Stimulated activated effector memory CD8-positive, alpha-beta T cell treated with anti-CD3 and anti-CD28 coated beads, Interleukin-12 subunit alpha, Interleukin-12 subunit beta, amount 100 ng/mL, for 72 hours (primary cell): Measurements from ENCODE around the gene RAPGEF4.

ENCODE experiments used
- ATAC-seq: fragments of 150-1000 bp; cut with Tn5 transposase; 2 replicates; pipeline ENCODE4 v1.10.0; 2021
- DNase-seq, 2 donors: peaks; one replicate each; pipeline ENCODE4 v3.0.0; 2021 to 2022; ENCODE audit warnings: low spot score in 2 of 2
- H3K27ac Mint-ChIP-seq: one replicate; pipeline ENCODE4 v1.8.0; 2022; ENCODE audit warnings: mild to moderate bottlenecking, mixed read lengths
- H3K36me3 Mint-ChIP-seq: one replicate; pipeline ENCODE4 v1.8.0; 2022; ENCODE audit warnings: mild to moderate bottlenecking, mixed read lengths
- H3K4me1 Mint-ChIP-seq: one replicate; pipeline ENCODE4 v1.8.0; 2022; ENCODE audit warnings: mixed read lengths
- H3K4me3 Mint-ChIP-seq: one replicate; pipeline ENCODE4 v1.8.0; 2022; ENCODE audit warnings: mild to moderate bottlenecking, mixed read lengths
- H3K9me3 Mint-ChIP-seq: one replicate; pipeline ENCODE4 v1.8.0; 2022; ENCODE audit warnings: mixed read lengths

RAPGEF4 gene

DNA sequence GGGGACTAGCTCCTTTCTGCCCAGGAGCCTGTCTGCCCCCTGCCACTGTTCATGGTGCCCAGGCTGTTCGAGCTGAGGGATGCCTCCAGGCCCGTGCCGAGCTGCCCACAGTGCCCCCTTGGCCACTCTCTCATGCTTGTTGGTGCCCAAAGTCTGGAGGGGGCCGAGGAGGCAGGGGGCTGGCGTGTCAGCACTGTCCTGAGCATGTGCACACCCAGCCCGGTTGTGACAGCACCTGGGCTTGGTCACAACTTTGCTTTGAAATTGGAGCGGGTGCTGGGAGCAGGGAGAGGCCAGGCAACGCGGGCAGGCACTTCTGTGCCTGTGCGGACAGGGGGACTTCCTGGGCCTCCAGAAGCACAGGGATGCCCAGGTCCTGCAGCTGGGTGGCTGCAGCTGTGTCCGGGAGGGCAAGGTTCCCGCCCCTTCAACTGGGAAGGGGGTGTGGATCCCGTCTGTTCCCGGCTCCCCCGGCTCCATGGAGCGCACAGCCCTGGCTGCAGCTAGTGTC lies 22.2 kb upstream of the RAPGEF4 start:
- ATAC-seq (peak; percentile 34), DNase-seq (no peak)
- no peak overlapping the region for H3K4me3 Mint-ChIP-seq
- H3K36me3 Mint-ChIP-seq: no peaks in the 10 kb centered on the region
- no peaks in the 10 kb centered on the region for H3K9me3 Mint-ChIP-seq
- H3K27ac Mint-ChIP-seq: no peak overlapping the region
- H3K4me1 Mint-ChIP-seq: no peaks in the 10 kb centered on the region

DNA sequence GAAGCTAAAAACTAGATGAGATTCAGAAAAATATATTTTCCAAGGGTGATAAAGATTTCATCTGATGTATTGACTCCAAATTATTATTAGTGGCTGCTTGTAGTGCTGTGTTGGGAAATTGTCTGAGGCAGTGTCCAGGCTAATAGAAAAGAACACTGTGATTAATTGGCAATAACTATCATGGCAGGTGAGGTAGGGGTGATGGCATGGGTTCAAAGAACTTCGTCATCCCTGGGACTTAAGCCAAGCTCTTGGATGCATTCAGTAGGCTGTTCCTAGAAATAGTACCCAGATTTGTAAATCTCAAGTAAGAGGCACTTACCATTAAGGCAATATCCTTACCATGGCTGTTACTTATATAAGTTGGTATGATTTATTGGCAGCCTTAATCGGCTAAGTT lies 13.2 kb upstream of the RAPGEF4 start:
- Mint-ChIP-seq H3K4me3 (no peak overlapping the region), H3K36me3 (no peaks in the 10 kb centered on the region), H3K4me1 (no peaks in the 10 kb centered on the region), H3K9me3 (peaks cover 6% of the 10 kb centered on the region), H3K27ac (no peak overlapping the region)
- DNase-seq (no peak), ATAC-seq (no peak)

DNA sequence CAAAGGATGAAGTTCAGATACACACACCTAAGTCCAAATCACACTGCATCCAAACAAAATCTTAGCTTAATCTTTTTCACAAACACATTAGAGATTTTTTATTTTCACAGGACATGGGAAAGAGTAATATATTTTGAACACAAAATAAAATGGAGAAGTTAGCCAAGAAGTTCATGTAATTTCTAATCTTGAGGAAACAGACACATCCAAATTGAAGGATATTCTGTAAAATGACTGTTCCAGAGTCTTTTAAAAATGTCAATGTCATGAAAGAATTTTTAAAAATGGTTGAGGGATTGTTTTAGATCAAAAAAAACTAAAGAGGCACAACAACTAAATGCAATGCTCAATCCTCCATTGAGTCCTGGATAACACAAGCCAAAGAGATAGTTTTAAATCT lies 12.4 kb upstream of the RAPGEF4 start:
- no peaks in the 10 kb centered on the region for H3K4me1 Mint-ChIP-seq
- no peak overlapping the region for H3K27ac Mint-ChIP-seq
- no peak for ATAC-seq
- H3K9me3 Mint-ChIP-seq: peaks cover 6% of the 10 kb centered on the region
- no peak overlapping the region for H3K4me3 Mint-ChIP-seq
- DNase-seq: no peak
- H3K36me3 Mint-ChIP-seq: no peaks in the 10 kb centered on the region

DNA sequence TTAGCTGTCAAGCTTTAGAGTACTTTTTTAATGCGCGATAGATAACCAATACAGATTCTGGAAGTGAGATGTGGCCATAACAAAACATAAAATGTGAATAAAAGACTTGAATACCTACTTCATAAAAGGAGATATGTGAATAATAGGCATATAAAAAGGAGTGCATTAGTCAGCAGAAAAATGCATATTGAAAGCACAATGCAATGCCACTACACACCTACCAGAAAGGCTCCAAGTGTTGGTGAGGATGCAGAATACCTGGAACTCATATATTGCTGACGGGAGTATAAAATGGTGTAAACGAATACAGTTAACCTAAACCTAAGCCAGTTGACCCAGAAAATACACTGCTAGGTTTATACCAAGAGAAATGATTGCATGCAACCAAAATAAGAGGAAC lies 10.9 kb upstream of the RAPGEF4 start:
- H3K4me3 Mint-ChIP-seq: no peak overlapping the region
- H3K4me1 Mint-ChIP-seq: no peaks in the 10 kb centered on the region
- H3K27ac Mint-ChIP-seq: no peak overlapping the region
- no peak for DNase-seq
- H3K9me3 Mint-ChIP-seq: peaks cover 6% of the 10 kb centered on the region
- no peak for ATAC-seq
- no peaks in the 10 kb centered on the region for H3K36me3 Mint-ChIP-seq

DNA sequence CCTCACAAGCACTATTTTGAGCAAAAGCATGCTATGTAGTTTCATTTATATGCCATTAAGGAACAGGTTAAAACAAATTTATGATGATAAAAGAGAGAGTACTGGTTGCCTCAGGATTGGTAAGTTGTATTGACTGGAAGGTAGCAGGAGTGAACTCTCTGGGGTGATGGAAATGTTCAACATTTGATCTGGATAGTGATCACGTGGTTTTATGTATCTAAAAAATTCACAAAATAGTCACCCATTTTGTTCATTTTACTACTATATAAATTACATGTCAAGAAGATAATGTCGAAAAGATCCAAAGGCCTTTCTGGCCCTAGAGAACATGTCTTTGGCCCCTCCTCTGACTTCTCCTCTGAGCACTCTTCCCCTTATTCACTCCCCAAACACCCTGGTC lies 10.4 kb upstream of the RAPGEF4 start:
- Mint-ChIP-seq H3K9me3 (peaks cover 6% of the 10 kb centered on the region), H3K4me1 (no peaks in the 10 kb centered on the region), H3K4me3 (no peak overlapping the region), H3K36me3 (no peaks in the 10 kb centered on the region), H3K27ac (no peak overlapping the region)
- no peak for ATAC-seq
- no peak for DNase-seq

DNA sequence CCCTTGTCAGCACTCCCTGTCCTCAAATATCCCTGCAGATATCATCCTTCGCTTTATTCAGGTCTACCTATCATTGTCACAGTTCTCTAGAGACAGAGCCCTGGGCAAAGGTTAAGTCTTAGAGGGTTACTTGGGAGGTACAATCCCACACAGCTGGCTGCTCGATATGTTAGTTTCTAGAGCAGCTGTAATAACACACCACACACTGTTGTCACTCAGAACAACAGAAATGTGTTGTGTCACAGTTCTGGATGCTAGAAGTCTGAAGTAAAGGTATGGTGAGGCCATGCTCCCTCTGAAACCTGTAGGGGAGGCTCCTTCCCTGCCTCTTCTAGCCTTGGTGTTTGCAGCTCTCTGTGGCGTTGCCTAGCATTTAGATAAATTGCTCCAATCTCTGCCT lies 9.9 kb upstream of the RAPGEF4 start:
- no peak overlapping the region for H3K4me3 Mint-ChIP-seq
- no peaks in the 10 kb centered on the region for H3K36me3 Mint-ChIP-seq
- no peak overlapping the region for H3K27ac Mint-ChIP-seq
- DNase-seq (no peak), ATAC-seq (no peak)
- H3K4me1 Mint-ChIP-seq: no peaks in the 10 kb centered on the region
- H3K9me3 Mint-ChIP-seq: peaks cover under 1% of the 10 kb centered on the region

DNA sequence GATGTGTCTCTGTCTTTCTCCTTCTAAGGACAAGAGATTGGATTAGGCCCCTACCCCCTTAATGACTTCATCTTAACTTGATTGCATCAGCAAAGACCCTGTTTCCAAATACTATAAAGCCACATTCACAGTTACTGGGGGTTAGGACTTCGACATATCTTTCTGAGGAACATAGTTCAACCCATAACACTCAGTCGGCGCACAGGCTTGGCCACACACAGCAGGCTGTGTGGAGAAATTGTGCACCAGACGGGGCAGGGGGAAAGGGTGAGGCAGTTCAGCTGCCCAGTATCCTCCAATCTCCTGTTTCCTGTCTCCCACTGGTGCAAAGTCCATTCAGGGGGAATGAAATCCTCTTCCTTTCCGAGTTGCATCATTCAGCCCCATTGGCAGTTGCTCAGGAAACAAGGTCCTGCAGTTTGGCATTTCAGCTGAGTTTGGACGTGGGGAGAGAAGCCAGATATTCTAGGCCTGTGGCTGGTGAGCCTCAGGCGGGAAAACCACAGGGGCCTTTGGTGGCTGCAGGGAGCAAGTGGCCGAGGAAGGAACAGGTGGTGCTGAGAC lies 9.4 kb upstream of the RAPGEF4 start:
- ATAC-seq (no peak), DNase-seq (no peak)
- Mint-ChIP-seq H3K4me1 (no peaks in the 10 kb centered on the region), H3K27ac (no peak overlapping the region), H3K9me3 (no peaks in the 10 kb centered on the region), H3K4me3 (no peak overlapping the region), H3K36me3 (no peaks in the 10 kb centered on the region)

DNA sequence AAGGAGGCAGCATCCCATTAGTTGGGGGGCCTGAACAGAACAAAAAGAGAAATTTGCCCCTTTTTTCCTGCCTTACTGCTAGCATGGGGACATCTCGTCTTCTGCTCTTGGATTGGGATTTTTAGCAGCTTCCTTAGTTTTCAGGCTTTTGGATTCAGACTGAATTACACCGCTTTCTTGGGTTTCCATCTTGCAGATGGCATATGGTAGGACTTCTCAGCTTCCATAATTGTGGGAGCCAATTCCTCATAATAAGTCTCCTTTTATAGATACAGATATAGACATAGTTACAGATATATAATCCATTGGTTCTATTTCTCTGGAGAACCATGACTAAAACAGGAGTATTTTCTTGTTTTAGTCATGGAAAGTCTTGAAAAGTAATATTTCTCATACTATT lies 5.2 kb upstream of the RAPGEF4 start:
- Mint-ChIP-seq H3K27ac (no peak overlapping the region), H3K36me3 (no peaks in the 10 kb centered on the region), H3K4me3 (no peak overlapping the region), H3K9me3 (no peaks in the 10 kb centered on the region), H3K4me1 (no peaks in the 10 kb centered on the region)
- ATAC-seq (no peak), DNase-seq (no peak)

DNA sequence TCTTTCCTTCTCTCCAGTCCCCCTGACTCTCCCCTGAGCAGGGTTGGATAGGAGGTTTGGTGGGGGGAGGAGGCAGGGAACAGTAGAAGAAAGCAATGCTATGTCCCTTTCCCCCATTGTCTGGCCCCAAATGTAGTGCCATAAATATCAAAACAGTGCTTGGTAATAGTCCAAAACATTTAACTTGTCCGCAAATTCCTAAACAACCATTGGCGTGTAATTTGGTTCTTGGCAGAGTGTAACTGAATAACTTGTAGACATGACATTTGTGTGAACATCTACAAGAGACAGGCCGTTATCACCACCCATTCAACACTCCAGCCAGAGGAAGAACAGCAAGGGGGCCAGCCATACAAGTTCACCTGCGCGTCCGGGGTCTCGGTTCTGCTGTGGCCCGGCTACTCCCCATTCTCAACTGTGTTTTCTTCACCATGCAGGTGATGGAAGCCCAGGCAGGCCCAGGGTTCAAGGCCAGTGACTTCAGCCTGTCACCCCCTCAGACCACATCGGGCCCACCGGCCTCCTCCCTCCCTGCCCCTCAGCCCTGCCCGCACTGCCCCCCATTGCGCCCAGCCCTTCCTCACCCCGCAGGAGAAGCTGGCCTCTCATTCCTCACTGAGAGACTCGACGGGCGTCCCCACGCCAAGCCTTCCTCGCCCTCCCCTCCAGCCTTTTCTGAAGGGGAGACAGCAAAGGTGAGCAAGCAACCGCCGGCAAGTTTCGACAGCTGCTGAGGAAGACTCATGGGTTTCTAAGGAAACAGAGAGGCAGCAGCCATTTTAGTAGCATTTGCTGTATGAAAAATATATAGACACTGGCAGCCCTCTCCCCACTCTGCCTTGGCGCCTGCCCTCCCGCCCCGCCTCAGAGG lies 699 bp upstream of the RAPGEF4 start:
- H3K9me3 Mint-ChIP-seq: no peaks in the 10 kb centered on the region
- no peaks in the 10 kb centered on the region for H3K4me1 Mint-ChIP-seq
- H3K36me3 Mint-ChIP-seq: no peaks in the 10 kb centered on the region
- no peak for ATAC-seq
- no peak for DNase-seq
- no peak overlapping the region for H3K4me3 Mint-ChIP-seq
- H3K27ac Mint-ChIP-seq: no peak overlapping the region

DNA sequence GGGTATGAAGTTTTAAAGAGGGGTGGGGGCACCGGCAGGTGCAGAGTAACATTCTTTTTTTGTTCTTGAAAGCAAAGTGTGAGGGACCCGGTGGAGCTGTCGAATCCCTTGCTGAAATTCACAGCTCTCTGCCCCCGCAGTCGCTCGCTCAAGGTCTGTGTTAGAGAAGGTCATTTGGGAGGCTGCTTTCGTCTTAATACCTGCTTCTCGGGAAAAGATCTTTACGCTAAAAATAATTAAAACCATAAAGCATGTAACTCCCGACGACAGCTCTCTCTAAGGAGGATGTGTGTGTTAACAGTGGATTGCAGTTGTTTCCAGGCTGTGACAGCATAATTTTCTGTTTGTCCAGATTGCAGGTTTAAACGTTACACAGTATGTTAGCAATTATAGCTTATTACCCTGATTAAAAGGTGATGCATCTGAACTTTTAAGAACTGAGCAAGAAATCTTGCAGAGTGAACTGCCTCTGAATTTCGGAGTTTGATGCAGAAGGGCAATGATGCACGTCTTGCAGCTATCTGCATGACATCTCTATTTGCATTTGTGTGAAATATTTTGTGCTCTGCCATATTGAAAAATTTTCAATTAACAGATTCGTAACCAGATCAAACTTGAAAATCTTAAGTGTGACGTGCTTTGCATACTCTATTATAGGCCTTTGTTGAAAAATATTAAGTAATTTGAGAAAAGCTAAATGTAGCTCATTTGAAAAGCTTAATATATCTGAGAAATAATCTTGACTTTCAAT lies 954 bp downstream of the RAPGEF4 start:
- Mint-ChIP-seq H3K4me1 (no peaks in the 10 kb centered on the region), H3K9me3 (no peaks in the 10 kb centered on the region), H3K36me3 (no peaks in the 10 kb centered on the region), H3K4me3 (peak overlapping the region; percentile 11), H3K27ac (no peak overlapping the region)
- DNase-seq: no peak
- ATAC-seq: no peak

DNA sequence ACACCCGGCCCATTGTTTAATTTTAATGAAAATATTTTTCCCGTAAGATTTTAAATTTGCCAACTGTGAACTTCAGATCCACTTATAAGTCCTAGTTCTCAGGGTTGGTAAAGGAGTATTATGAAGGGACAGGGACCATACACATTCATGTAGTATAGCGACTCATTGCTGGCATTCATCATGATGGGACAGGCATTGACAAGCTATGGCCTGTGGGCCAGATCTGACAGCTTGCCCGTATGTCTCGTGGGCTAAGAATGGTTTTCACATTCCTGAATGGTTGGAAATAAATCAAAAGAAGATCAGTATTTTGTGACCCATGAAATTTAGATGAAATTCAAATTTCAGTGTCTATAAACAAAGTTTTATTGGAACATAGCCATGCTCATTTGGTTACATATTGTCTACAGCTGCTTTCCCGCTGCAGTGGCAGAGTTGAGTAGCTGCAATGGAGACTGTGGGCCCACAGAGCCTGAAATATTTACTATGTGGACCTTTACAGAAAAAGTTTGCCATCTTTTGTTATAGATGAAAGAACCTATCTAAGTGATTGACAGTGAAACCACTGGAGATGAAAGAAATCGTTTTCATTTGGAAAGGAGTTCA lies 4.1 kb downstream of the RAPGEF4 start:
- H3K27ac Mint-ChIP-seq: no peak overlapping the region
- H3K9me3 Mint-ChIP-seq: peaks cover 3% of the 10 kb centered on the region
- H3K36me3 Mint-ChIP-seq: no peaks in the 10 kb centered on the region
- no peak overlapping the region for H3K4me3 Mint-ChIP-seq
- ATAC-seq: no peak
- no peak for DNase-seq
- no peaks in the 10 kb centered on the region for H3K4me1 Mint-ChIP-seq

DNA sequence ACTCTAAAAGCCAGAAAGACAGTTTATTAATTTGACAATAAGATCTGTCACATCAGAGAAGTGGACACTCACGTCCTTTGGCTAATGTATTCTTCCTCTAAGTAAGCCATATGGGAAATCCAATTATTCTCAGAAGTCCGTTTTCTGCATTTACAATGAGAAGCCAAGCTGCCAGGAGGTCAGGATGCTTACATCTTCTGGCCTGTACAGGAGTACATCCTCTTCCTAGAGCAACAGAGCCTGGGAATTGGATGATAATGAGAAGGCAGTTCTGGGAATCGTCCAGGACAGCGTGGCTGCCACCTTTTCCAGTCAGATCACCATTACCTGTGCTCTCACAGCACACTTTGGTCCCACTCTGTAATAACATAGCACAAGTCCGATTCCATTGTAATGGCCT lies 5.2 kb downstream of the RAPGEF4 start:
- Mint-ChIP-seq H3K27ac (no peak overlapping the region), H3K4me3 (no peak overlapping the region), H3K36me3 (no peaks in the 10 kb centered on the region), H3K9me3 (peaks cover 3% of the 10 kb centered on the region), H3K4me1 (no peaks in the 10 kb centered on the region)
- peak; percentile 34 for ATAC-seq
- DNase-seq: no peak

DNA sequence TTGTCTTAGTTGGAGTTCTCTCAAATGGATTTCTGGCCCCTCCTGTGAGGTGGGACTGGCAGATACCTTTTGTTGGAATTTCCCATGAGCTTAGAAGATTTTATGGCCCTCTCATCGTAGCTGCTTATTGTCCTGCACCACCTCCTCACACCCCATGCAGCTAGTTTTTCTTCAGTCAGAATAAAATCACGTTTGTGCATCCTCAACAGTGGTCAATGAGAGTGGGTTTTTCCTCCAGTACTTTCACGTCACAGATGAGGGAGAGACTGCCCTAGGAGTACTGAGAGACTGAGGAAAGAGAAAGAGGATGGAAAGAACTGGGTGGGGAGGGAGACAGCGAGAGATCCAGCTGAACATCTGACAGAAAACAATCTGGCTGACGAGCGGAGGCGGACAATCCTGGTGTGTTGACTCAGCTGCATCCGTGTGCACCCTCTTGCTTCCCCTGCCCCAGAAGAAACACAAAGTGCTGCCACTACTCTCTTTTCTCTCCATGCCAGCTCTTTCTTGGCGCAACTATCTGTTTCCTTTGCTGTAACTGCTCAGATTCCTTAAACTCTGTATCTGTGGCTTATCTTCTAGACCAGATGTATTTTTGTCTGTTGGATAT lies 7.4 kb downstream of the RAPGEF4 start:
- H3K27ac Mint-ChIP-seq: no peak overlapping the region
- H3K36me3 Mint-ChIP-seq: no peaks in the 10 kb centered on the region

DNA sequence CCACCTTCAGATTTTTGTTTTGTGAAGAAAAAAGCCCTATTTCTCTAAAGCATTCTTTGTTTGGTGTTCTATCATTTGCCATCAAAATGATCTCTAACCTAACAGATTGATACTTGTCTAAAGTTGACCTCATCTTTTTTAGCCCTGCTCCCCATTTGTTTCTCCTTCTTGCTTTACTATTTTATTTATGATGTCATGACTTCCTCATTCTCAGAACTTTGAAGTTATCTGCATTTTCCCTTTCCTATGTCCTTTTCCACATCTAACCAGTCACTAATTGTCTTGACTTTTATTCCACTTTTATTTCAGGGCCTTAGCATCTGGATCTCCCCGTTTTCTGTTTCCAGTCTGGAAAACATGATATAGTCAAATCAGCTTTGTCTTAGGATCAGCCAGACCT lies 8.3 kb downstream of the RAPGEF4 start:
- no peaks in the 10 kb centered on the region for H3K36me3 Mint-ChIP-seq
- no peak overlapping the region for H3K4me3 Mint-ChIP-seq
- peaks cover 3% of the 10 kb centered on the region for H3K9me3 Mint-ChIP-seq
- no peak for ATAC-seq
- no peak overlapping the region for H3K27ac Mint-ChIP-seq
- no peak for DNase-seq
- H3K4me1 Mint-ChIP-seq: no peaks in the 10 kb centered on the region

More for the DNA sequence above, 7.4 kb downstream of the RAPGEF4 start:
- ATAC-seq: no peak
- no peak for DNase-seq
- no peaks in the 10 kb centered on the region for H3K4me1 Mint-ChIP-seq
- H3K9me3 Mint-ChIP-seq: peaks cover 3% of the 10 kb centered on the region
- no peak overlapping the region for H3K4me3 Mint-ChIP-seq

DNA sequence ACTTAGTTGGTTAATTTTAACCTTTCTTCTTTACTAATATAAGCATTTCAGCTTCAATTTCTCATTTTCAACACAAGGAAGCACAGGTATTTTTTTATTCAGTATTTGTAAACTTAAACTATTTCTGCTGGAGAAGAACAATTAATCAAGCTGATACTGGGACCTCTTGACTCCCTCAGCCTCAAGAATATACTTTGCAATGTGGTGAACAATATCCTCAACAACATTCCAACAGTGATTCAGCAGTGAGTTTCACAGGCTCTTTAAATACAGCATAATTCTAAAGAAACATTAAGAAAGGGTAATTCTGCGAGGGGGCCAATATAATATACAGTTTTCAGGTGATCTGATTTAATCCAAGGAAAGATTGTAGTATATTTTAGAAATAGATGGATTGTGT lies 10.0 kb downstream of the RAPGEF4 start:
- peaks cover 3% of the 10 kb centered on the region for H3K9me3 Mint-ChIP-seq
- H3K36me3 Mint-ChIP-seq: no peaks in the 10 kb centered on the region
- no peak overlapping the region for H3K27ac Mint-ChIP-seq
- no peak for DNase-seq
- no peak for ATAC-seq
- H3K4me3 Mint-ChIP-seq: no peak overlapping the region
- H3K4me1 Mint-ChIP-seq: no peaks in the 10 kb centered on the region
